OCI-M1 (cell line): Measurements from ENCODE around the gene RAVER1.
"Not testable (repeated sequence)": the region's sequence is repeated elsewhere in the genome, so short reads cannot be mapped to it uniquely, and the experiment has no call there.

ENCODE experiments used
- DNase-seq: peaks from one replicate; lab custom pipeline; 2025; lab: John Stamatoyannopoulos, UW

RAVER1 gene

GRCh38 chr19:10344780-10345179, 11.5 kb upstream of the RAVER1 start:
- DNase-seq, result no peak

GRCh38 chr19:10343495-10343894, 10.2 kb upstream of the RAVER1 start:
- DNase-seq, result no peak

- DNase-seq, result no peak
These were observed 6.6 kb upstream of the RAVER1 start for GRCh38 chr19:10339977-10340376.

- no peak for DNase-seq
These were observed 6.1 kb upstream of the RAVER1 start, which contains the start of gene ICAM3 for GRCh38 chr19:10339380-10339960. Gene ICAM3 (minus strand): TSS chr19:10339624. CDS start chr19:10339614, 10 bp downstream.

GRCh38 chr19:10338940-10339339, 5.6 kb upstream of the RAVER1 start:
- no peak for DNase-seq

- DNase-seq, result not testable (repeated sequence)
These were observed 3.4 kb upstream of the RAVER1 start for GRCh38 chr19:10336725-10337124.

- DNase-seq, result no peak
These were observed 2.1 kb upstream of the RAVER1 start for GRCh38 chr19:10335352-10335985.

- no peak for DNase-seq
These were observed 1.4 kb upstream of the RAVER1 start for GRCh38 chr19:10334588-10335351.

GRCh38 chr19:10333758-10334587, 644 bp upstream of the RAVER1 start:
- DNase-seq, result no peak

- DNase-seq, result no peak
These were observed 968 bp downstream of the RAVER1 start for GRCh38 chr19:10332158-10332964.

GRCh38 chr19:10329555-10329954, 3.8 kb downstream of the RAVER1 start:
- no peak for DNase-seq

- no peak for DNase-seq
These were observed 4.5 kb downstream of the RAVER1 start for GRCh38 chr19:10328558-10329429.

- no peak for DNase-seq
These were observed 5.5 kb downstream of the RAVER1 start for GRCh38 chr19:10327793-10328192.

- no peak for DNase-seq
These were observed 7.6 kb downstream of the RAVER1 start for GRCh38 chr19:10325732-10326131.

GRCh38 chr19:10321874-10322835, 11.2 kb downstream of the RAVER1 start:
- no peak for DNase-seq

GRCh38 chr19:10321417-10321797, 11.9 kb downstream of the RAVER1 start:
- DNase-seq, result no peak

- DNase-seq, result no peak
These were observed 12.5 kb downstream of the RAVER1 start for GRCh38 chr19:10320602-10321416.
